ENCODE results near the gene TMEM176B.

Gene TMEM176B

GRCh38 chr7:150801946-150802771 is 2.0 kb upstream of the TMEM176B start:
- H3K4me3 ChIP-seq (ENCODE audit: low read length) = no peak overlapping the region
- H3K4me1 ChIP-seq (ENCODE audit: control insufficient read depth, insufficient read depth, low read length) = no peaks in the 10 kb centered on the region
- no peak overlapping the region for H3K9ac ChIP-seq (ENCODE audit: low read length)
- H3K27me3 ChIP-seq (replicated peaks; ENCODE audit: control insufficient read depth, insufficient read depth, low read length) = peaks cover 25% of the 10 kb centered on the region
- no peak for DNase-seq (ENCODE audit: low read depth)
- peaks cover 29% of the 10 kb centered on the region for H3K9me3 ChIP-seq (ENCODE audit: control insufficient read depth, low read length)
- H3K36me3 ChIP-seq (ENCODE audit: control insufficient read depth, insufficient read depth, low read length, severe bottlenecking) = no peaks in the 10 kb centered on the region

- H3K9ac ChIP-seq (ENCODE audit: low read length) = no peak overlapping the region
- no peaks in the 10 kb centered on the region for H3K4me1 ChIP-seq (ENCODE audit: control insufficient read depth, insufficient read depth, low read length)
- peaks cover 25% of the 10 kb centered on the region for H3K27me3 ChIP-seq (replicated peaks; ENCODE audit: control insufficient read depth, insufficient read depth, low read length)
- DNase-seq (ENCODE audit: low read depth) = no peak
- no peak overlapping the region for H3K4me3 ChIP-seq (ENCODE audit: low read length)
- no peaks in the 10 kb centered on the region for H3K36me3 ChIP-seq (ENCODE audit: control insufficient read depth, insufficient read depth, low read length, severe bottlenecking)
- peaks cover 23% of the 10 kb centered on the region for H3K9me3 ChIP-seq (ENCODE audit: control insufficient read depth, low read length)
These were observed 1.2 kb upstream of the TMEM176B start for GRCh38 chr7:150801242-150801945.

GRCh38 chr7:150800581-150801241 is 547 bp upstream of the TMEM176B start, which contains the start of gene TMEM176A:
Gene TMEM176A, plus strand, starts transcription at chr7:150800769. Its CDS starts 782 bp downstream, at chr7:150801551.
- Histone ChIP-seq H3K4me3 (ENCODE audit: low read length) (no peak within 1 kb of the TSS), H3K27me3 (replicated peaks; ENCODE audit: control insufficient read depth, insufficient read depth, low read length) (peaks cover 28% of the 10 kb centered on the region)
- DNase-seq (ENCODE audit: low read depth) = no peak

GRCh38 chr7:150799156-150799555 is 1.0 kb downstream of the TMEM176B start:
- Histone ChIP-seq H3K36me3 (ENCODE audit: control insufficient read depth, insufficient read depth, low read length, severe bottlenecking) (no peaks in the 10 kb centered on the region), H3K9ac (ENCODE audit: low read length) (no peak overlapping the region), H3K27me3 (replicated peaks; ENCODE audit: control insufficient read depth, insufficient read depth, low read length) (peaks cover 38% of the 10 kb centered on the region), H3K4me1 (ENCODE audit: control insufficient read depth, insufficient read depth, low read length) (no peaks in the 10 kb centered on the region), H3K4me3 (ENCODE audit: low read length) (no peak overlapping the region), H3K9me3 (ENCODE audit: control insufficient read depth, low read length) (peaks cover 10% of the 10 kb centered on the region)
- no peak for DNase-seq (ENCODE audit: low read depth)

More at GRCh38 chr7:150800581-150801241, 547 bp upstream of the TMEM176B start, which contains the start of gene TMEM176A:
- Histone ChIP-seq H3K4me1 (ENCODE audit: control insufficient read depth, insufficient read depth, low read length) (no peaks in the 10 kb centered on the region), H3K36me3 (ENCODE audit: control insufficient read depth, insufficient read depth, low read length, severe bottlenecking) (no peaks in the 10 kb centered on the region), H3K9ac (ENCODE audit: low read length) (no peak within 1 kb of the TSS), H3K9me3 (ENCODE audit: control insufficient read depth, low read length) (peaks cover 20% of the 10 kb centered on the region)

- peaks cover 5% of the 10 kb centered on the region for H3K9me3 ChIP-seq (ENCODE audit: control insufficient read depth, low read length)
- H3K27me3 ChIP-seq (replicated peaks; ENCODE audit: control insufficient read depth, insufficient read depth, low read length) = peaks cover 35% of the 10 kb centered on the region
- H3K4me3 ChIP-seq (ENCODE audit: low read length) = no peak overlapping the region
These were observed 2.5 kb downstream of the TMEM176B start for GRCh38 chr7:150797661-150798060.

GRCh38 chr7:150793569-150794238 is 6.5 kb downstream of the TMEM176B start:
- H3K4me3 ChIP-seq (ENCODE audit: low read length) = no peak overlapping the region
- no peak for DNase-seq (ENCODE audit: low read depth)

More at GRCh38 chr7:150797661-150798060, 2.5 kb downstream of the TMEM176B start:
- Histone ChIP-seq H3K9ac (ENCODE audit: low read length) (no peak overlapping the region), H3K36me3 (ENCODE audit: control insufficient read depth, insufficient read depth, low read length, severe bottlenecking) (no peaks in the 10 kb centered on the region), H3K4me1 (ENCODE audit: control insufficient read depth, insufficient read depth, low read length) (no peaks in the 10 kb centered on the region)
- no peak for DNase-seq (ENCODE audit: low read depth)

GRCh38 chr7:150791746-150792452 is 8.3 kb downstream of the TMEM176B start:
- peaks cover 16% of the 10 kb centered on the region for H3K4me1 ChIP-seq (ENCODE audit: control insufficient read depth, insufficient read depth, low read length)
- no peak for DNase-seq (ENCODE audit: low read depth)
- no peak overlapping the region for H3K4me3 ChIP-seq (ENCODE audit: low read length)
- no peaks in the 10 kb centered on the region for H3K36me3 ChIP-seq (ENCODE audit: control insufficient read depth, insufficient read depth, low read length, severe bottlenecking)
- H3K9me3 ChIP-seq (ENCODE audit: control insufficient read depth, low read length) = peaks cover 5% of the 10 kb centered on the region
- H3K27me3 ChIP-seq (replicated peaks; ENCODE audit: control insufficient read depth, insufficient read depth, low read length) = peaks cover 18% of the 10 kb centered on the region
- no peak overlapping the region for H3K9ac ChIP-seq (ENCODE audit: low read length)

More at GRCh38 chr7:150793569-150794238, 6.5 kb downstream of the TMEM176B start:
- Histone ChIP-seq H3K27me3 (replicated peaks; ENCODE audit: control insufficient read depth, insufficient read depth, low read length) (peaks cover 21% of the 10 kb centered on the region), H3K9me3 (ENCODE audit: control insufficient read depth, low read length) (peaks cover 5% of the 10 kb centered on the region), H3K36me3 (ENCODE audit: control insufficient read depth, insufficient read depth, low read length, severe bottlenecking) (no peaks in the 10 kb centered on the region), H3K9ac (ENCODE audit: low read length) (no peak overlapping the region), H3K4me1 (ENCODE audit: control insufficient read depth, insufficient read depth, low read length) (peaks cover under 1% of the 10 kb centered on the region)

- peaks cover 5% of the 10 kb centered on the region for H3K9me3 ChIP-seq (ENCODE audit: control insufficient read depth, low read length)
- DNase-seq (ENCODE audit: low read depth) = no peak
- no peaks in the 10 kb centered on the region for H3K36me3 ChIP-seq (ENCODE audit: control insufficient read depth, insufficient read depth, low read length, severe bottlenecking)
- H3K4me1 ChIP-seq (ENCODE audit: control insufficient read depth, insufficient read depth, low read length) = peaks cover 16% of the 10 kb centered on the region
- no peak overlapping the region for H3K4me3 ChIP-seq (ENCODE audit: low read length)
- no peak overlapping the region for H3K9ac ChIP-seq (ENCODE audit: low read length)
- peaks cover 18% of the 10 kb centered on the region for H3K27me3 ChIP-seq (replicated peaks; ENCODE audit: control insufficient read depth, insufficient read depth, low read length)
These were observed 8.9 kb downstream of the TMEM176B start for GRCh38 chr7:150791304-150791703.

- peaks cover 13% of the 10 kb centered on the region for H3K27me3 ChIP-seq (replicated peaks; ENCODE audit: control insufficient read depth, insufficient read depth, low read length)
These were observed 9.6 kb downstream of the TMEM176B start for GRCh38 chr7:150790416-150791075.

More at GRCh38 chr7:150790416-150791075, 9.6 kb downstream of the TMEM176B start:
- no peak for DNase-seq (ENCODE audit: low read depth)
- no peak overlapping the region for H3K4me3 ChIP-seq (ENCODE audit: low read length)
- peaks cover 21% of the 10 kb centered on the region for H3K4me1 ChIP-seq (ENCODE audit: control insufficient read depth, insufficient read depth, low read length)
- H3K36me3 ChIP-seq (ENCODE audit: control insufficient read depth, insufficient read depth, low read length, severe bottlenecking) = no peaks in the 10 kb centered on the region
- no peaks in the 10 kb centered on the region for H3K9me3 ChIP-seq (ENCODE audit: control insufficient read depth, low read length)
- no peak overlapping the region for H3K9ac ChIP-seq (ENCODE audit: low read length)

Measured in adipocyte (in vitro differentiated cells).